Esophagus squamous epithelium (tissue), 4 donors: Measurements from ENCODE around the gene CYTIP.

Experiments
- CTCF ChIP-seq, 6 experiments: fragments of 450-650 bp in 4 of 6; fragments of 200-600 bp in 2 of 6; sonication (generic) in 2 of 6; IDR thresholded peaks; one replicate each; pipeline ENCODE4 v1.5.1; 2016 to 2019; ENCODE audit warnings: antibody characterized with exemption in 6 of 6, mild to moderate bottlenecking in 4 of 6, moderate library complexity in 4 of 6
- POLR2A ChIP-seq, 4 donors: fragments of 450-650 bp; IDR thresholded peaks; one replicate each; pipeline ENCODE4 v1.6.1; 2017; ENCODE audit warnings: antibody characterized with exemption in 4 of 4, mild to moderate bottlenecking in 4 of 4, moderate library complexity in 3 of 4

DNA sequence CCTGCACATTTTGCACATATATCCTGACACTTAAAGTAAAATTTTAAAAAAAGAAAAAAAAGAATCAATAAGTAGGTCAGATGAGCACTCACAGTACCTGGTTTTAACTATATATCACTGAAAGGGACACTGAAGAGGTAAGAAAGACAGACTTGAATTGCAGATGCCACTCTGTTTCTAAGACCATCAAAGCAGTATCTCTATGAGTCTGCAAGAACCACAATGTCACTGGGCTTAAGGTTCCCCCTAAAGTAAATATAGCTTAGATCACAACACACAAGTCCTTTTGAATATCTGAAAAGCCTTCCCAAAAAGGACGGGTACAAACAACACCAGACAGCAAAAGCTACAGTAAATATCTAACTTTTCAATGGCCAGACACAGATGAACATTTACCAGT lies 57.6 kb downstream of the CYTIP start:
- TF ChIP-seq CTCF (IDR thresholded peaks at IDR 0.05) (no peak), POLR2A (IDR thresholded peaks at IDR 0.05) (no peak)
